A172 (cell line): ENCODE results near the gene SLC50A1. TPM values are rescaled to one million over a fixed set of nuclear protein-coding genes. Genes with fewer than 3 reads are reported as not detected.

Experiments
- DNase-seq: peaks from one replicate; pipeline ENCODE4 v3.0.0-alpha.2; 2015; ENCODE audit warnings: low spot score
- total RNA-seq: library from RNA; depleted of rRNA; stranded (reverse); fragments of >200 nt; shearing (Covaris generic); gene quantifications from 2 replicates; pipeline ENCODE4 v1.2.3, GENCODE V29; 2014; rRNA removed

SLC50A1 gene, protein sequence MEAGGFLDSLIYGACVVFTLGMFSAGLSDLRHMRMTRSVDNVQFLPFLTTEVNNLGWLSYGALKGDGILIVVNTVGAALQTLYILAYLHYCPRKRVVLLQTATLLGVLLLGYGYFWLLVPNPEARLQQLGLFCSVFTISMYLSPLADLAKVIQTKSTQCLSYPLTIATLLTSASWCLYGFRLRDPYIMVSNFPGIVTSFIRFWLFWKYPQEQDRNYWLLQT
- total RNA-seq: 30.4 and 39.8 TPM in 2 replicates

DNA sequence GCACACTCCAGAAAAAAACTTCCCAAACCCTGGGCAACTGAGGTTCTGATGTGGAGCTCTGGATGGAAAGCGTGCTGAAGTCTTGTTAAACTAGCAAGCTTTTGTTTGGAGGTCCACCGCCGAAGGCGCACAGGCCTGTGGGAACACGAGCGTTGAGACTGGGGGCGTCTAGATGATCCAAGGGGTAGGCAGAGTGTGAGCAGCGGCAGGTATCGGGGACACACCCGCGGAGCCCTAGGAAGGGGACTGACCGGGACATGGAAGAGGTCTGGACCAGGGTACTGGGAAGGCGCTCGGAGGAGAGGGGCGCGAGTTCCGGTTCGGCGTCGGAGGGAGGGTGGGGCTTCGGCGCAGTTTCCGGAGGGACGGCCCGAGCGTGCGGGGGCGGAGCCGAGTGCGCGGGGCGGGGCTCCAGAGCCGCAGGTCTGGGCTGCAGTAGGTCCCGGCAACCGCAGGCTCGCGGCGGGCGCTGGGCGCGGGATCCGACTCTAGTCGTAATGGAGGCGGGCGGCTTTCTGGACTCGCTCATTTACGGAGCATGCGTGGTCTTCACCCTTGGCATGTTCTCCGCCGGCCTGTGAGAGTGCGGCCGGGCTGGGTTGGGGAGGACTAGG is at the start of gene SLC50A1:
TSS of gene SLC50A1 (plus strand) at position 438 of the 614 bp plus-strand sequence. CDS start at position 498, 60 bp downstream.
- DNase-seq: peak; percentile 89

DNA sequence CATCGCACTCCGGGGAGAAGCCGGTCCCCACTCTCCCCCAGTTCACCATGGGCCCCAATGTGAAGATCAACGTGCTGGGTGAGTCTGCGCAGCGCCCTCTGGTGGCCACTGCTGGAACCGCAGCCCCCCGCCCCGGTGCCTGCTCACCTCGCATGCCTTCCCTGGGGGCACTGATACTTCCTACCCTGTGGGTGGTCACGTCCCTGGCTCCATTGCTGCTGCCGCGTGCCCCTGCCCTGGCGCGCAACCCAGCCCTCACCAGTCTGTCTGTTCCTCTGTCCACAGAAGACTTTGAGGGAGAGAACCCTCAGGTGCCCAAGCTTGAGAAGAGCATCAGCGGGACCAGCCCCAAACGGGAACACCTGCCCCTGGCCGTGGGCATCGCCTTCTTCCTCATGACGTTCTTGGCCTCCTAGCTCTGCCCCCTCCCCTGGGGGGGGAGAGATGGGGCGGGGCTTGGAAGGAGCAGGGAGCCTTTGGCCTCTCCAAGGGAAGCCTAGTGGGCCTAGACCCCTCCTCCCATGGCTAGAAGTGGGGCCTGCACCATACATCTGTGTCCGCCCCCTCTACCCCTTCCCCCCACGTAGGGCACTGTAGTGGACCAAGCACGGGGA is 49.4 kb upstream of the SLC50A1 start:
- DNase-seq: peak; percentile 63

DNA sequence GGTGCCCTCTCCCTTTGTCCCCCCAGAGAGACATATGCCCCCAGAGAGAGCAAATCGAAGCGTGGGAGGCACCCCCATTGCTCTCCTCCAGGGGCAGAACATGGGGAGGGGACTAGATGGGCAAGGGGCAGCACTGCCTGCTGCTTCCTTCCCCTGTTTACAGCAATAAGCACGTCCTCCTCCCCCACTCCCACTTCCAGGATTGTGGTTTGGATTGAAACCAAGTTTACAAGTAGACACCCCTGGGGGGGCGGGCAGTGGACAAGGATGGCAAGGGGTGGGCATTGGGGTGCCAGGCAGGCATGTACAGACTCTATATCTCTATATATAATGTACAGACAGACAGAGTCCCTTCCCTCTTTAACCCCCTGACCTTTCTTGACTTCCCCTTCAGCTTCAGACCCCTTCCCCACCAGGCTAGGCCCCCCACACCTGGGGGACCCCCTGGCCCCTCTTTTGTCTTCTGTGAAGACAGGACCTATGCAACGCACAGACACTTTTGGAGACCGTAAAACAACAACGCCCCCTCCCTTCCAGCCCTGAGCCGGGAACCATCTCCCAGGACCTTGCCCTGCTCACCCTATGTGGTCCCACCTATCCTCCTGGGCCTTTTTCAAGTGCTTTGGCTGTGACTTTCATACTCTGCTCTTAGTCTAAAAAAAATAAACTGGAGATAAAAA is 48.7 kb upstream of the SLC50A1 start:
- DNase-seq: no peak

DNA sequence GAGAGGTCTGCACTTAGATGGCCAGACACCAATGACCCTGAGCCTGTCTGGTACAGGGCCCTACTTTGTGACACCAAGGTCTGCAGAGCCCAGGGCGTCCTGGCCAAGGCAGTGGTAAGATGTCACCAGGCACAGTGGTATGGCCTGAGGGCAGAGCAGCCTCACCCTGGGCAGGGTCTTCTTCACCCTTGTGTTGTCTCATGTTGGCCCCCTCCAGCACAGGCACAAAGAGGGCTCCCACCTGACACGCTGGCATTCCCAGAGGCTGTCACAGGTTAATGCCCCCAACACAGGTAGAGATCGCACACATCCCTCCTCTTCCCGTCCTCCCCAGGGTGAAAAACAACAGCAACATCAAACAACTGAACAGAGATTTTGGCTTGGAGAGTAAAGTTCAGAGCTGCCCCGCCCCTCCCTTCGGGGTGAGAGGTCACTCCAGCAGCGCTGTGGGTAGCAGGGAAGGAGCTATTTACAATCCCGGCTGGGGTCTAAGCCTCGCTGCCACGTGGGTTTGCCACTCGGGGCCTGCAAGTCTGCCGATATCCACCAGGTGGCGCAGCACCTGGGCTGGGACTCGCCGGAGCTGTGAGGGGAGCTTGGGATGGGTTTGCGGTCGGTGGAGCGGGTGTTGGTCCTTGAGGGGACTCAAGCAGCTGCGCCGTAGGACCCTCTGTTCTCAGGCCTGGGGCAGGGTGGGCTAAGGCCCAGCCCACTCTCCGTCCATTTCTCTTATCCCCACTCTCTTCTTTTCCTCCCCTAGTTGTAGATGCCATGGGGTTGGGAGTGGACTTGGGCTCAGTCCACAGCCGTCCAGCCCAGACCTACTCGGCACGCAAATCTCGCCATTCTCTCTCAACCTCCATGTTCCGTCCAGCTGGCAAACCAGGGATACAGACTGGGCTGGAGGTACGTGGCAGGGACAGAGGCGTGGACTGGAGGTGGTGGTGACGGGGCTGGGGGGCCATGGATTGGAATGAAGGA is 44.3 kb upstream of the SLC50A1 start:
- DNase-seq: peak; percentile 53

DNA sequence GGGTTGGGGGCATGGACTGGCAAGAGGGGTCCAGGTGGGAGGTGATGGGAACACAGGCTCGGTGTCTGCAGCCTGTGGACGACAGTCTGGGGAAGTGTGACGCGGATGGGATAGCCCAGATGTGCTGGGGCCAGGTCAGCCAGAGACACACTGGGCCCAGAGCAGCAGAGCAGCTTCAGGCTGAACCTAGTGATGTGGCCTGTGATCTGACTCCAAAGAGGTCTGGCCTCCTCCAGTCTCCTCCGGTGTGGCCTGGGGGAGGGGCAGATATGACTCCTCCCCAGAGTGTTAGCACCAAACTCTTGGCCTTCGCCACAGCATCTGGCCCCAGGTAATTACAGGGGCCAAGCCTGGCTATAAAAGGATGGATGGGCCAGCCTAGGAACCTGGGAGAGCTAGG is 43.5 kb upstream of the SLC50A1 start:
- no peak for DNase-seq

DNA sequence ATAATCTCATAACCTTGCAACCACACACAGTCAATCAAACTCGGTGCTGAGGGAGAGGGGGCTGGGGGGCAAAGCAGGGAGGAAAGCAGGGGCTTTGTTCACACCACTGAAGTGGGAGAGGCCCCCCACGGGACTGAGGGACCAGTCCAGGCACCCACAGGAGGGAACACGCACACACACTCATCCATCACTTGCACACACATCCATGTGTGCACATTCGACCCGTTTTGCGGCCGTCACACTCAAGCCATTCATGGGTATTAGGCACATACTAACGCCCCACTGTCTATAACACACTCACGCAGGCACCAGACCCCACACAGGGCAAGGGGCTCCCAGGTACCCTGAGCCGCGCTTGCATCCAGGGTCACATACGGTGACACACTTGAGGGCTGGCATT is 43.0 kb upstream of the SLC50A1 start:
- no peak for DNase-seq

DNA sequence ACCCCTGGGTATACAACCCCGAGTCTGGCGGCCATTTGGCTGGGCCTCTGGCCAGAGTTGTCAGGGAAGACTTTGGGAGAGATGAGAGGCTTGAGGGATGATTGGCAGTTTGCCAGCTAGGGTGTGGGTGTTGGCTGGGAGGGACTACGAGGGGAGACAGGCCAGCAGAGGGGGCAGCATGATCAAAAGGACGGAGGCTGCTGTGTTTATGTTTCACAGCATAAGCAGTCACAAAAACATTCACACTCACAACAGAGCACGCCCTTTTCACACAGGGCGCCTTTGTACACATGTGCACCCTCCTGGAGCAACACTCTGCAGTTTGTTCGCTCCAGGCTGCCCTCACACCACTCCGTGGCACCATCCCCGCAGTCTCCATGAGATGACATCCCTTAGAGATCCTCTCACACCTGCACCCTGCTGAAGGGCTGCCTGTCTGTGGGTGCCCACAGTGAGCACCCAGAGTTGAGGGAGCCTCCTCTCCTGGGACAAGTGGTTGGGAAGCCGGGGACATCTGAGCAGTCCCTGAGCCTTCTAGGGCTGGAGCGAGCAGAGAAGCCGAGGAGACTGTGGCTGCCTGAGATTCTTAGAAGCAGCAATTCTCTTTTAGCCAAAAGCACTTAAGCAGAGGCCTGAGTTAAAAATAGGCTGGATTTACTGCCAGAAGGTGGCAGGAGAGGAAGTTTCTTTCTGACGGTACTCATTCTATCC is 41.6 kb upstream of the SLC50A1 start:
- DNase-seq: peak; percentile 67

DNA sequence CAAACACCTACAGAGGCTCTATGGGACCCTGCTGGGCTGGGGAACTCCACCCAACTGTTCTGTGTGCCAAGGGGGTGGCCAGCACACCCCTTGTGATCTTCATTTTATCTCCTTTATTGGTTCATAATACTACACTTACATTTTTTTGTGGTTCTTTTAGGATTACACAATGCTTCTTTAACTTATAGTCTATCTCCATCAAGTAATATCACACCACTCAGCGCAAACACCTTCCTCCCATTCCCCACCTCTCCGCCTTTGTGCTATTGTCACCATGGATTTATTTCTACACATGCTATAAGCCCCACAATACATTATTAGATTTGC is 41.1 kb upstream of the SLC50A1 start:
- DNase-seq: no peak

DNA sequence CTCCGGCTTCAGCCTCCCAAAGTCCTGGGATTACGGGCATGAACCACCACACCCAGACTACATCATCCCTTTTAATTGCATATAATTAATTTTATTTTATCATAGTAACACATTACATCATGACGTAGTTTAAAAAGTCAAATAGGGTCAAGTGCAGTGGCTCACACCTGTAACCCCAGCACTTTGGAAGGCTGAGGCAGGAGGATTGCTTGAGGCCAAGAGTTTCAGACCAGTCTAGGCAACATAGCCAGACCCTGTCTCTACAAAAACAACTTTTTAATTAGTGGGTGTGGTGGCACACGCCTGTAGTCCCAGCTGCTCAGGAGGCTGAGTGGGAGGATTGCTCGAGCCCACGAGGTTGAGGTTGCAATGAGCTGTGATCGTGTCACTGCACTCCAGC is 36.3 kb upstream of the SLC50A1 start:
- no peak for DNase-seq

DNA sequence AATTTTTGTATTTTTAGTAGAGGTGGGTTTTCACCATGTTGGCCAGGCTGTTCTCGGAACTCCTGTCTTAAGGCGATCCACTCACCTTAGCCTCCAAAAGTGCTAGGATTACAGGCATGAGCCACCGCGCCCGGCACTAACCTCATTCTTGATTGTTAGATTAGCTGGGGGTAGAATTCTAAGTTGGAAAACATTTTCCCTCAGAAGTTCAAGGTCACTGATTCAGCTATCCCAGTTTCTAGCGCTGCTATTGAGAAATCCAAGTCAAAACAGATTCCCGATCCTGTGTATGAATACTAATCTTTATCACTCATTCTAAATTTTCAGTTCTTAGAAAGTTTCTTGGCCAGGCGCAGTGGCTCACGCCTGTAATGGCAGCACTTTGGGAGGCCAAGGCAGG is 32.3 kb upstream of the SLC50A1 start:
- DNase-seq: no peak

DNA sequence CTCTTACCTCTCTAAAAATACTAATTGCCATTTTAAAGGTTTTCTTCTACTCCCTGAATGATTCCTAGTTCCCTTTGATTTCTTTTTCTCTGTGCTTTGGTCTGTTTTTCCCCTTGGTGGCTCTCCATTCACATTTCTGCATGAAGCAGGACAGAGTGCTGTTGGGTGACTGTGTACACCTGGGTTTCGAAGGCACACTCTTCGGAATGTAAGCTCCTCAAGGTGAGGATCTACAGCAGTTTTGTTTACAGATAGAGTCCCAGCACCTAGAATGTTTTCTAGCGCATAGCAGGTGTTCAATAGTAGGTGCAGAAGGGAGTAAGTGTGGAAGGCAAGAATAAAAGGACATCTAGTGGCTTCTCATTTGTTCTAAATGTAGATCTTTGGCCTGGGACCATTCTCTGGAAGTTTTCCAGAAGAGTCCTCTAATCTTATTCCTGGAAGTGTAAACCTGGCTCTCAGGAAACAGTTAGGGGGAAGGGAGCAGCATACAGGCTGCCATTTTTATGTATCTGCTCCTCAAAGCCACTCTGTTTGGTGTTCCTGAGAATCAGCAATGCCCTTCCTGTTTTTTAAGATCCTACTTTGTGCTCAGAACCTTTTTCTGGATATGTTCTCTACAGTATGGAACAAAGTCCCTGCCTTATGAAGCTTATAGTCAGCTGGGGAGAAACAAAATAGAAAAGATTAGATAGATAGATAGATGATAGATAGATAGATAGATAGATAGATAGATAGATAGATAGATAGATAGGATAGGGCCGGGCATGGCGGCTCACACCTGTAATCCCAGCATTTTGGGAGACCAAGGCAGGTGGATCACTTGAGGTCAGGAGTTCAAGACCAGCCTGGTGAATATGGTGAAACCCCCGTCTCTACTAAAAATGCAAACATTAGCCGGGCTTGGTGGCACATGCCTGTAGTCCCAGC is 30.8 kb upstream of the SLC50A1 start:
- no peak for DNase-seq

DNA sequence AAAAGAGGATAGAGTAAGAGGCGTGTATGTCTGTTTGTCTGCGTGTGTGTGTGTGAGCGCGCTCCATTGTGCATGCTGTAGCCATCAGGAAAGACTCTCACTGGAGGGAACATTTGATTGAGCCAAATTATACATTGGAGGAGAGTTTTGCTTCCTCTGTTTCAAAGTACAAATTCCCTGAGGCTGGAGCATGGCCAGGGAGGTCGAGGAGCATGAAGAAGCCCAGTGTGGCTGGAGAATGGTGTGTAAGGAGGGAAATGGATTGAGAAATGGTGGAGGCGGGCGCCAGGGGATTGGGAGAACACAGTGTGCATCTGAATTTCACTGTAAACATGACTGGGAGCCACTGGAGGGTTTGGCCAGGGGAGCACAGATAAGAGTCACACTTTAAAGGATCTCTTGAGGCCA is 30.0 kb upstream of the SLC50A1 start:
- no peak for DNase-seq

DNA sequence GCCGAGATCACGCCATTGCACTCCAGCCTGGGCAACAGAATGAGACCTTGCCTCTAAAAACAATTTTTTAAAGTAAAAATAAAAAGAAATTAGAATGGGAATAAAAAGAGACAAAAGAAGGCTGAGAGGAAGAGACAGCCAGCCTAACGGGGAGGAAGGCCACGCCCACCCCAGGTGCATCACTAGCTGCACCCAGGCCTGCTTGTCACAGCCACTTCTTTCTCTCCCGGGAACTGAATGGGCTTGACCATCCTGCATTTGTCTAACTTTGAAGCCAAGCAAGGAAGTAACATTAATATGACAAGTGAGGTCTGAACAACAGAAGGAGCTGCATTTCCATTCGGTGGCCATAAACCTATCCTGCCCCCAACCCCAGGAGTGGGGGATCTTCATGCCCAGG is 28.8 kb upstream of the SLC50A1 start:
- DNase-seq: no peak

DNA sequence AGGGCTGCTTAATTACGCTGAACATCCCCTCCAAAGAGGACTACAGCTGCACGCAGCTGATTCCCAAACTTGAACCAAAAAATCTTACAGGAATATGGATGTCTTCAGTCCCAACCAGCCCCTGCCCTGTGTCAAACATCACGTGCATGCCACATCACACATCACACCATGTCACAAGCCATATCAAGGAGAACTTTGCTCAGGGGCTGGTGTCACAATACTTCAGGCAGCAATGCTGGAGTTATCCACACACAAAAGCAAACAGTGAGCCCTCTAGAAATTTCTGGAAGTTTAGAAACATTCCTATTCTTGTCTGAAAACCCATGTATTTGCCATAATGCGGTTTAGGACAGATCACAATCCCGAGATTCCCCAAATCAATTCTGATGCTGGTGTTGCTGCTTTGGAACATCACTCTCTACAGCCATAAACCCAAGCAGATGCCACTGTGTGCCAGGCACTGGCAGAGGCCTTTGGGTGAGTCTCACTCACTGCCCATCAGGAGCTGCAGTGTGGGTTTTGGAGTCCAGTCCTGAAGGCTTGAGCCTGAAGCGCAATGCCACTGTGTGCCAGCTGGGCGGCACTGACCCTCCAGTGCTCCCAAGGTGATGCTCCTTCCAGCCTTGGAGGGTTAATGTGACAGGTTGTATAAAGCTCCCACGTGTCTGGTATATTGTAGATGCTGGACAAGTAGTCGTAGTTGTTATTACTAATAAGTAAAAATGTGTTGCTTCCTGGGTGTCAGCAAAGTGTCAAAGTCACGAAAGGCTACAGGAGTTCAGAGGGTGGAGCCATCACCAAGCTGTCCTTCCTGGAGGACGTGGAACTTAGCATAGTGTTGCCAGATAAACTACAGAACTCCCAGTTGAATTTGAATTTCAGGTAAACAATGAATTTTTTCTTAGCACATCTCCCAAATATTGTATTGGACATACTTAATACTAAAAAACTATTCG is 28.1 kb upstream of the SLC50A1 start:
- no peak for DNase-seq

DNA sequence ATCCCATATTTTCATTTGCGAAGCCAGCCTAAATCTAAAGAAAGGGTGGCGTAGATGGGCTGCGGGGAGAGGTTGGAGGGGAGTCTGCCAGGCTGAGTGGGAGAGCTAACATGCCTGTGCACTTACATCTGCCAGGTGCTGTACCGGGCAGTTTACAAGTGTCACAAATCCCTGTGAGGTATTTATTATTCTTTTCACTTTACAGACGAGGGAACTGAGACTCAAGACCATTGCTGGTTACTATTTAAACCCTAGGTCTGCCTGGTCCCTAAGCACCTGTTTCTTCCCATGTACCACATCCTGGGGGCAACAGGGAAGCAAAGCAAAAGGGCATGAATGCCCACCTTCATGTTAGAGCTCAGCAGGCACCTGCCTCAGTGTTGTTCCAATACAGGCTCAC is 27.4 kb upstream of the SLC50A1 start:
- DNase-seq: no peak

DNA sequence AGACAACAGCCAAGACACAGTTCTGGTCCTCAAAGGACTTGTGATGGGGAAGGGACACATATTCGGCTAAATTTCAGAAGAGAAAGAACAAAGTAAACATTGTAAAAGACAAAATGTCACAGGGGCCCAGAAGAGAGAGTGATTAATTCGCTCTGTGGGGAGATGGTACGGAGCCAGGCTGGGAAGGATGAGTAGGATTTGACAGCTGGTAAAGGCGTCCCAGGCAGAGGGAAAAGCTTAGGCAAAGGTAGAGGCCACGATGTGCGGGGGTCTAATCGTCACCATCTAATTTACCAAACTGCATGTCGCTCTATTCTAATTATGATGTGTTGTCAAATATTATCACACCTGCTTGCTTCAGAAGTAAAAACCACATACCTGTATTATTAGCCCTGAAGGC is 25.3 kb upstream of the SLC50A1 start:
- no peak for DNase-seq

DNA sequence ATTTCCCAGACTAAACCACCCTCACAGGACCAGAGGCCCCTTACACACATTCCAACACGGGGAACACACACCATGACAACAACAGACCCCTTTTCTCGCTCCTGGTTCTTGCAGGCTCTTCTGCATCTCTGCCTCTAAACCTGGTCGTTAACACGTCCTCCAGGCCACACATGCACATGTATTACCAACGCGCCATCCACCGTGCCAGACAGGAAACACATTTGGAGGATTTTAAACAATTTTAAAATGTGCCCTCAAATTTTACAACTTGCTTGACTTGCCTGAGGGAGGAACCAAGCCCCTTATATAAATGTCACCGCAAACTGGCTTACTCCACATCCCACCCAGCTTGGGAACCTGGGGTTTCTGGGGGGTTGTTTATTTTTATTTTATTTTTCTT is 24.8 kb upstream of the SLC50A1 start:
- no peak for DNase-seq

DNA sequence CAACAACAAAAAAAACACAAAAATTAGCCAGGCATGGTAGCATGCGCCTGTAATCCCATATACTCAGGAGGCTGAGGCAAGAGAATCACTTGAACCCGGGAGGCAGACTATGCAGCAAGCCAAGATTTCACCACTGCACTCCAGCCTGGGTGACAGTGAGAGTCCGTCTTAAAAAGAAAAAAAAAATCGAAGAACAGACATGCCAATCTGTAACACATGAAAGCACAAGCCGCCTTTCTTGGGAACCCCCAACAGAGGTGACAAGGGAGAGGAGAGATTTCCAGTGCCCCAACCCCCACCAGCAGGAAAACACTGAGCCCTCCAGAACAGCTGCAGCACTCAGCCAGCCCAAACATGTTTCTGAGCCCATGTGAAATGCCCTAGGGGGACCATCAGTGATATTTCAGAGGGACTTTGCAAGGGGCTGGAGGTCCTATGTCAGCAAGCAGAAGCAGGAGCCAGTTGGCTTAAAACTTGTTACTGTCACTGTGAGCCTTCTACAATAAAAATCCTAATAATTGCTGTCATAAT is 22.1 kb upstream of the SLC50A1 start:
- DNase-seq: no peak
